ENCODE data around the gene TADA3. TPM values are rescaled to one million over a fixed set of nuclear protein-coding genes. Genes with fewer than 3 reads are reported as not detected.

The TADA3 gene
- total RNA-seq, 1 experiment from 2014 or later = 60.2 TPM

DNA sequence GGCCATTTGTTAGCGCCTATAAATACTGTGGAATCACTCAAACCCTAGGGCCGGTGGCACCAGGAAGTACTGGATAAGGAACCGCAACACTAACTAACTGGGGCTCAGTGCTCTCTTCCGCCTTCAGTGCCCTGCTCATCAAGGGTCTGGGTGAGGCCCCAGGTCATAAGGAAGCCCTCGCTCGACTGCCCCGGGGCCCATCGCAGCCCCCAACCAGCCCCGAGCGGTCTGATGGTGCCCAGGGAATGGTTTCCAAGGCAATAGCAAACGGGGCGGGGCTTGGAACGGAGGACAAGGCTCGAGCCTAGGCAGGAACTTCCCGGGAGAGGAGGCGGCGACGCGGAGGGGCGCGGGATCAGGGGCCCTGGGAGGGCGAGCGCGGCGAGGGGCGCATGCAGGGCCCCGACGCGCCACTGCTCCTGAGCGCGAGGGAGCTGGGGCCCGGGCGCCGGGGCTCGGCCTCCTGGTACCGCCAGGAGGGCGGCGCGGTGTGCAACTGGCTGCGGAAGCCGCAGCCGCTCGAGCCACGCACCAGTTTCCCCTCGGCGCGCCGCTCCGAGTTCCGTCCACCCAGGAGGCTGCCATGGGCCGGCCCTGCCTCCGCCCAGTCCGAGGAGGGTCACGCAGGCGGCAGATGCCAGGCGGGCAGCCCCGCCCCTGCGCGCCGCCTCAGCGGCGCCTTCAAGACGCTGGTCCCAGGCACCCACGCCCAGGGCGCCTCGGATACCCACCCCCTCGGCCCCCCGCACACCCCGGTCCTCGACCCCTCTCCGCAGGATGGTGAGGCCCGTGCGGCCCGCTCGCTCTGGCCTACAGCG, 17.6 kb upstream of the TADA3 start, which contains the start of gene TTLL3:
Gene TTLL3 (plus strand): TSS at position 648 of the 818 bp plus-strand sequence. CDS start 400 bp downstream, outside the sequence.
- peak; percentile 63 for DNase-seq (ENCODE audit: low read depth)

DNA sequence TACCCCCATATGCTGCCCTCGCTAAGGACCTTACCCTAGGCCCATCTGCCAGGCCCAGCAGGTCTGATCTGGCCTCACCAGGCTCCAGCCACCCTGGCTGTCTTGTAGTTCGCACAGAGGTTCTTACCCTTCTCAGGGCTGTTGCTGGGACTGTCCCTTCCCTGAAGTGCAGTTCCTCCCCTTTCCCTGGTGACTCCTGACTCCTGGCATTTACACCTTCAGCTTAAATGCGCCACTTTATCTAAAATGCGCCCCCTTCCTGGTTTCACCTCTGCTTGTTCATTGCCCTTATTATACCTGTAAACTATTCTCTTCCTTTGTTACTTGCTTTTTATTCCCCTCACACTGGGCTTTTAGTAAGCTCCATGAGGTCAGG, 17.0 kb upstream of the TADA3 start:
- peak; percentile 32 for DNase-seq (ENCODE audit: low read depth)

DNA sequence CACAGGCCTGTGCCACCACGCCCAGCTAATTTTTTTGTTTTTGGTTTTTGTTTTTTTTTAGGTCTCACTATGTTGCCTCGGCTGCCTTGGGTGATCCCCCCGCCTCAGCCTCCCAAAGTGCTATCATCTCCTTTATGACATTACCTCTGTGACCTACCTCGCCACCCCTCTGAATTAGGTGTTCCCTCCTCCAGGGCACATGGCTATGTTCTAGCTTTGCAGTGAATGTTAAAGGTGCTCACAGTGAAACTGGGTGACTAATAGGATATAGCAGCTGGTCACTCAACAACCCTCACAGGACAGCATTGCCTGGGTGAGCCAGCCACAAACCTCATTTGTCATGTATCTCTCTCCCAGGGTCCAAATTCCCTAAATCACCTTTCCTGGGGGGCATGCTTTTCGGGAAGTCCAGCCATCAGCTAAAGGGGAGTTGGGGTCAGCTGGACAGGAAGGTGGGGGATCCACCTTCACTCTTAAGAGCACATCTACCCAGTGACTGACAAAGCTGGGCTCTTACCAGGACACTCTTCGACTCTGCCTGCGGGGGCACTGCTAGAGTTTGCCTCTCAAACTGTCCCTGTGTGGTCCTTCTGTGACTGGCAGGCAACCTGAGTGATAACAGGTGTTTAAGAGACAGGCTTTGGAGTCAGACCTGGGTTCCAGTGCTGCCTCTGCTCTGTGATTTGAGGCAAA, 16.2 kb upstream of the TADA3 start:
- DNase-seq (ENCODE audit: low read depth) = peak; percentile 55

DNA sequence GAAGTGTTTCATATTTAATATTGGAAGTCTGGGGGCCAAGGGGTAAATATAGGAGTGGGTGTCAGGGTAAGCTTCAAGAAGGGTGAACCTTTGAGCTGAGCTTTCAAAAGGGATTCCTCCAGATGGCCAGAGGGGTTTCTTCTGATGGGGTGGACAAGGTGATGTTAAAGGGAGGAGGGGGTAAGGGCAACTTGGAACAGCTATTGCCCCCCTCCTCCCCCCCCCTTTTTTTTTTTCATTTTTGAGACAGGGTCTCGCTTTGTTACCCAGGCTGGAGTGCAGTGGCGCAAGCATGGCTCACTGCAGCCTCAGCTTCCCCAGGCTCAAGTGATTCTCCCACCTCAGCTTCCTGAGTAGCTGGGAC, 15.7 kb upstream of the TADA3 start:
- no peak for DNase-seq (ENCODE audit: low read depth)

DNA sequence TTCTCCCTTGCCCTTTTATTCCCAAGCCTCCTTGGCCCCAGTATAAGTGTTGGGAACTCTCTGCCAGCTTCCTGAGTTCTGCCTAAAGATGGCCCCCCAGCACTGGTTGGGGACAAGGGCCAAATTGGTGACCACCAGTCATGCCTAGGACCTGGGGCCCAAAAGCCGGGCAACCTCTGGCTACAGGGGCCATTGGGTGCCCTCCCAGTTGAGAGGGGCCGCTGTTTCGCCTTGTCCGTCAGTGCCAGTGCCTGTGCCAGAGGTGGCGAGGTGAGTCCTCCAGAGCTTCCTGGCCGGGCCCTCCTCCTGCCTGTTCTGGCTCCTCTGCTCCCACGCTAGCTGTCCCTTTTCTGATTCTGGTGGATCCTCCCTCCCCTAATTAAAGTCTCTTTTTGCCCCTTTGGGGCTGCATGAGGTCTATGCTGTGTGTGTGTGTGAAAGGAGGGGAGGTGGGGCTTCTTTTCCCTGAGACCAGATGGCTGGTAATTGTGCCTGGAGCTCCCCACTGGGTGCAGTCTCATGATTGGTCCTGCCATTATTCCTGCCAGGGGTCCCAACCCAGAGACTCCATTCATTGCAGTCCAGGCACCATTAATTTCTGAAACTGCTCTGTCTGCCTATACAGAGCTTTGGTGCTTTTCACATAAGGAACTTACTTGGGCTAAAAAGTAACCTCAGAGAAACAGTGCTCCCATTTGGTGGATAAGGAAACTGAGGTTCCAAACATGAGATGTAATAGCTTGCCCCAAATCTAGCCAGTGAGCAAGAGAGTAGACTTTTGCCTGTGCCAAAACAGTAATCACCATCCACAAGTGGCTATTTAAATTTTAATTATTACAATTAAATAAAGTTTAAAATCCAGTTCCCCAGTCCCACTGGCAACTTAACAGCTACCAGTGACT, 14.7 kb upstream of the TADA3 start:
- DNase-seq (ENCODE audit: low read depth) = no peak

DNA sequence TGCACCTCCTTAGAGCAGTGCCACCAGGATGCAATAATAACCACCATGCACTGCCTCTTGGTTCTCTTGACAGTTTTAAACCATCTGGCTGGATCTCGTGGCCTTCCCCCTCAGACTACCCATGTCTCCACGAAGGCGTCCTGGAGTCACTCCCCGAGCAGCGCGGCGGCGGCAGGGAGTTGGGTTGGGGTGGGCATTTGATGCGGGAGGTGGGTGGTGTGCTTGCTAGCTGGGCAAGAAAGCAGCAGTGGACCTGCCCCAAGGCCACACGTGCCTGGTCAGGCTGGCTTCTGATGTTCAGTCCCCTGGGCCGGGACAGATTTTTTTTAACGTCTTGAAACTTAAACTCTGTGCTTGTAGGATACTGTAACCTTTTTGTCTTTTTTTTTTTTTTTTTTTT, 13.9 kb upstream of the TADA3 start:
- DNase-seq (ENCODE audit: low read depth) = no peak

DNA sequence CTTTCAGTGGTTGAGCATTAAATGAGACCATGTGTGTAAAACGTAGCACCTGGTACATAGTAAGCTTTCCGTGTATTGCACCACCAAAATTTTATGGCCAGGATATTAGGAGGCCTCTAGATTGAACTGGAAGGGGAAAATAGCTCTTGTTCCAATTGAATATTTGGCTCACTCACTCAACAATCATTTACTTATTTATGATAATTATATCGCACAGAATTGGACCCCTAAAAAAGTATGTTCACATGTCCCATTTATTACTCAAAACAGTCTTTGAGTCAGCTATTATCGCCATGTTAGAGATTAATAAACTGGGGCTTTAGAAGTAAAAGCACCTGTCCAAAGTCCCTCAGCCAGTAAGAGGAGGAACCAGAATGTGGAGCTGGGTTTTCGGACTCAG, 12.7 kb upstream of the TADA3 start:
- no peak for DNase-seq (ENCODE audit: low read depth)

DNA sequence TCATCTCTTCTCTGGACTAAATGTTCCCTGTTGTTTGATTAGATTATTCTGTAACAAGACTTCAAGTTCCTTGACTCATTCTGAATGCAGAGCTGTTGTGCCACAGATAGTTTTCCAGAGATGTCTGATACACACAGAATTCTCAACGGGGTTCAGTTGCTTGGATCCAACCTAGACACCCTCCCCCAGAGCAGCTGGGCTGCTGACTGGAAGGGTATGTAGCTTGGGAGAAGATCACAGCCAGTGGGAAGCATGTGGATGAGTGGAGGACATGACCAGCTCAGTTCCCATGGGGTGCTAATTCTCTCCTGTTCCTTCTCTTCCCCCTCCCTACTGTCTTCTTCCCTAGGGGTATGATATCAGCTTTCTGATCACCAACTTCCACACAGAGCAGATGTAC, 11.2 kb upstream of the TADA3 start:
- DNase-seq (ENCODE audit: low read depth) = no peak

DNA sequence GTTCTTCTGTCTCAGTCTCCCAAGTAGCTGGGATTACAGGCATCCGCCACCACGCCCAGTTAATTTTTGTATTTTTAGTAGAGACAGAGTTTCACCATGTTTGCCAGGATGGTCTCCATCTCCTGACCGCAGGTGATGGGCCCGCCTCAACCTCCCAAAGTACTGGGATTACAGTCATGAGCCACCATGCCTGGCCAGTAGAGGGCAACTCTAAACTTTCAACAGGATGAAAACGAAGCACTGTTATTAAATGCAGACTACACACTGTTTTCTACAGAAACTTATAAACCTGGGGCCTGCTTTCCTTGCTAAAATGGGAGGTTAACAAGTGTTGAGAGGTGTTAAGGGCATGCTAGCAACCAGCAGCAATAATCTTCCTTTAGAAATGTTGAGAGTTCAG, 8.3 kb upstream of the TADA3 start:
- DNase-seq (ENCODE audit: low read depth) = no peak

DNA sequence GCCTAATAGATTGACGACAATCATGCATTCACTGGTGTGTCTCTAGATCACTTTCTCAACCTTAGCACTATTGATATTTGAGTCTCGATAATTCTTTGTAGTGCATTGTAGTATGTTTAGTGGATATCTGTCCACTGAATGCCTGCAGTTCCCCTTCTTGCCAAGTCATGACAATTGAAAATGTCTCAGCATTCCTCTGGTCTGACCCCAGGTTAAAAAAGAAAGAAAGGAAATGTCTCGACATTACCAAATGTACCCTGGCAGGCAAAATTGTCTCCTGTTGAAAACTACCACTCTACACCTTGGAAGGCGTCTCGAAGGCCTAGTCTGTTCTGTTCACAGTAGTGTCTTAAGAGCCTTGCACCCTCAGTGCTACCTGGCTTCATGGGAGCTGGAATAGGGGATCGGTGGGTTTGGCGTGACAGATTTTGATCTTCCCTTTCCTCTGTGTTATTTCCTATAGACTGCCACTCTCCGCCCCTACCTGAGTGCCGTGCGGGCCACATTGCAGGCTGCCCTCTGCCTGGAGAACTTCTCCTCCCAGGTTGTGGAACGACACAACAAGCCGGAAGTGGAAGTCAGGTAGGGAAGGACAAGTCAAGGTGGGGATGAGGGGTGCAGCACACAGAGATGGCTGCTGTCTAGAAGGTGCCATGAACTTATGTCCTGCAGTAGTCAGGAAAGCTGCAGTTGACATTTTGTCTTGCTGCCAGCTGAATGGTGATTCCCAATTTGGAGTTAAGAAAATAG, 5.1 kb upstream of the TADA3 start:
- DNase-seq (ENCODE audit: low read depth) = no peak

DNA sequence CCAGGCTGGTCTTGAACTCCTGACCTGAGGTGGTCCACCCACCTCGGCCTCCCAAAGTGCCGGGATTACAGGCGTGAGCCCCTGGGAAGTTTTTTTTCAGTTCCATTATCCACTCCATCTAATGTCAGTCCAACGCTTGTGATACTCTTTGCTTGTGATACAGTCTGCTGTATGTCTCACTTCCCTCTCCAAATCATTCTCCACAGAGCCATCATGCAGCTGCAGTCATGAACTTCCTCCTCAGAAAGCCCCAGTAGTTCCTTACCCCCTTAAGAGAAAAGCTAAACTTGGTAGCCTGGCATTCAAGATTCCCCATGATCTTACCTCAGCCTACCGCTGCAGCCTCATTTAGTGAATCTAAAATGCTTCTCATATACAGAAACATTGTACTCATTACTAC, 2.9 kb upstream of the TADA3 start:
- no peak for DNase-seq (ENCODE audit: low read depth)

DNA sequence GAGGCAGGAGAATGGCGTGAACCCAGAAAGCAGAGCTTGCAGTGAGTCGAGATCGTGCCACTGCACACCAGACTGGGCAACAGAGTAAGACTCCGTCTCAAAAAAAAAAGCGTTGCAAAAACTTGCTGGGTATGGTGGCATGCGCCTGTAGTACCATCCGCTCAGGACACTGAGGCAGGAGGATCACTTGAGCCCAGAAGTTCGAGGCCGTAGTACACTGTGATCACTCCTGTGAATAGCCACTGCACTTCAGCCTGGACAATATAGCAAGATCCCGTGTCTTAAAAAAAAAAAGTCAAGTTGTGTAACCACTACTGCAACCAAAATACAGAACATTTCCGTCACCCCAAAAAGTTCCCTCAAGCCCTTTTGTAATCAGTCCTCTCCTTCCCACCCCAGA, 2.1 kb upstream of the TADA3 start:
- no peak for DNase-seq (ENCODE audit: low read depth)

DNA sequence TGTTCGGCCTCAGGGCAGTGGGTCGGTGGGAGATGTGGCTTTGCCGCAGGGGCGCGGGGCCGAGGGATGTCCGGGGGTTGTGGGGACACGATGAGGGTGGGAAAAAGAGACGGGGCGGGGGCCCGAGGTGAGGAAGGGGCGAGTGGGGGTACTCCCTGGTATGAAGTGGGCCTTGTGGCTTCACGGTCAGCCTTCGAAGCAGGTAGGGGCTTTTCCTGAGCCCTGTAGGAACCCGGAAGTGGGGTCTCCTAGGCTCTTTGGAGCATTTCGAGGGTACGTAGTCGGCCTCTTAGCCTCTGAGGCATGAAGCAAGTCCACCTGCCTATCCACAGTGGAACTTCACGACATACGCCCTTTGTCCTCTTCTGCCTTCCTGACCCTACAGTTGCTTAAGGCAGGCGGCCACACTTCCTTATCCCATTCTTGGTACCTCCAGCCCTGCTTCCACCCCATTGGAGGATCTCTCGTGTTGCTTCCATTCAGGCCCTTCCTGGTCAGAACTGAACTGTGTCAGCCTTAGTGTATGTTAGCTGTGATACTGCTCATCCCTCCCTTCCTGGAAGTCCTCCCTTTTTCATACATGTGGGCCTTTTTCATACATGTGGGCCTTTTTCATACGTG, 998 bp upstream of the TADA3 start:
- peak; percentile 43 for DNase-seq (ENCODE audit: low read depth)

DNA sequence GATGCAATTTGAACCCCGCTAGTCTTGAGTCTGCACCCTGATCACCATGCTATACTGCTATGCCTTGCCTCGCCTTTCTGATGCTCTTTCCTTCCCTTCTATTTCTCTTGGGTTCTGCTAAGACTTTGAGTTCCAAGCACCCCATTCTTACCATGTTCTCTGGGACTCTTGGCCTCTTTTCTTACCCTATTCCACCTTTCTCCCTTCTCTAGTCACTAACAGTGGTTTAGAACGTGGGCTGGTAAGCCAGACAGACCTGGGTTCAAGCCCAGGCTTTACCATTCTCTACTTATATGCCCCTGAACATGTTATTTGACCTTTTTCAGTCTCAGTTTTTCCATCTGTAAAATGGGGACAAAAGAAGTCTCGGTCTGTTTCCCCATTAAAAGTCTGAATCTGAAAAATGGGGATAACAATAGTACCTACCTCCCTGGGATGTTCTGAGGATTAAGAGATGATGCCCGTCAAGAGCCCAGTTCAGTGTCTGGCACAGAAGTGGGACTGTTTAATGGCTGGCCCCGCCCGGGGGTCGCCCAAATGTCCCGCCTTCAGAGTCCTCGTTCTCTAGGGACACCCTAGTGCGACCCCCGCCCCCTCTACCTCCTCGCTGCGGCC, 376 bp downstream of the TADA3 start:
- DNase-seq (ENCODE audit: low read depth) = no peak

DNA sequence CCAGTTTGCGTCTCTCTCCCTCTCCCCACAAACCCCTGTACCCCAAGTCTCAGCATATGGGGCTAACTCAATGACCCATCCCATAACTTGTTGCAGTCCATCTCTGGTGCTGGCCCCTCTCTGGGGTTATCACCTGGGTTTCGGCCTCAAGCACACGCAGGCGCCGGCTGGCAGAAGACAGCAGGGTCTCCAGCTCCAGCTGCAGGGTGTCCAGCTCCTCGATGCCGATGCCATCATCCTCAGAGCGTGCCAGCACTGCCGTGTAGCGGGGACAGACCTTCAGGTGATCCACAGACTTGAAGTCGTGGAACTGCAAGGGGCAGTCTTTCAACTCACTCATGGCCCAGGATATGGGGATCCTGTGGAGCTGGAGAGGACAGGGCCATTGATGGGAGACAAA, 1.1 kb downstream of the TADA3 start:
- no peak for DNase-seq (ENCODE audit: low read depth)

DNA sequence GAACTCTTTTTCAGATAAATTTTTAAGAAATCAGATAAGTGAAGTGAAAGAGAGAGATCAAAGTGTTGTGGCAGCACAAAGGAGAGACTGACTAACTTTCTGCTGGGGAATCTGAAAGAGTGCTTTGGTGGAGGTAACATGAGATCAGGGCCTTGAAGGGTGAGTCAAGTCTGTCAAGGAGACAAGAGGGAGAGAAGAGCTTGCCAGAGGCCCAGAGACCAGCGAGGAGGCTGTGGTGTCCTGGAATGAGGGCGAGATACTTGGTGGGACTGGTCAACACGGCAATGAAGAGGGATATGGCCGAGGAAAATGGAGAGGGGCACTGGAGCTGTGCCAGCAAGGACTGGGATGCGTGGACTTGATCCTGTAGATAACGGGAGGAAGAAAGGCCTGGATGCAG, 4.6 kb downstream of the TADA3 start:
- no peak for DNase-seq (ENCODE audit: low read depth)

DNA sequence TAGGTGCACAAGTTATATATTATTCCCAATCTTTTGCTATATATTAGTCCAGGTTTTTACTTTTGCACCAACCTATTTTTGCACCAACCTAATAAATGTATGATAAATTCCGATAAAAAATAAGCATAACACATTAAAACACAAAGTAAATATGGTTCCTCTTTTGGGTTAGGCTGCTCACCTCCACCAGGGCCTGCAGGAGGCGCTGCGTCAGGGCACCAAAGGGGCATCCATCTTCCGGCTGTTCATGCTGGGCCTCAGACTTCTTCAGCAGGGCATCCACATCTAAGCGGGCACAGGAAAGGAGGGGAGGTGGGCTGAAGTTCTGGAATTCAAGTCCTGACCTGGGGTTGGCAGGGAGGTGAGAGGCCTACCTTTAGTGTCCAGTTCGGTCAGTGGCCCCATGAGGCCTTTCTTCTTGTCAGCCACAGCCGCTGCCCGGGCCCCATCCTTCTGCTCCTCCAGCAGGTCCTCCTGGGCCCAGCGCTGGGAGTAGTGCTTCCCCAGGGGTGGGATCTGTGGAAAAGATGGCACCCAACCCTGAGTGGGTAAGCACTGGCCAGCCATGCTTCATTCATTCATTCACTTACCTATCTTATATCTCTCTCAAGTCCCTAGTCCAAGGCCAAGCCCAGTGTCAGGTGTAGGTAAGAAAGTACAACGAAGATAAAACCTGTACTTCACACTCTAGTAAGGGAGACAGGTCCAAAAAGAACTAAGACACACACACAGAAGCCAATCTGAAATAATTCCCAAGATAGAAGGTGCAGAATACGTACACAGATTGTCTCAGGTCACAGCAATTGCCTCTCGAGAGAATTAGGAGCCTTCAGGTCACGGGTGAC, 5.2 kb downstream of the TADA3 start:
- no peak for DNase-seq (ENCODE audit: low read depth)

DNA sequence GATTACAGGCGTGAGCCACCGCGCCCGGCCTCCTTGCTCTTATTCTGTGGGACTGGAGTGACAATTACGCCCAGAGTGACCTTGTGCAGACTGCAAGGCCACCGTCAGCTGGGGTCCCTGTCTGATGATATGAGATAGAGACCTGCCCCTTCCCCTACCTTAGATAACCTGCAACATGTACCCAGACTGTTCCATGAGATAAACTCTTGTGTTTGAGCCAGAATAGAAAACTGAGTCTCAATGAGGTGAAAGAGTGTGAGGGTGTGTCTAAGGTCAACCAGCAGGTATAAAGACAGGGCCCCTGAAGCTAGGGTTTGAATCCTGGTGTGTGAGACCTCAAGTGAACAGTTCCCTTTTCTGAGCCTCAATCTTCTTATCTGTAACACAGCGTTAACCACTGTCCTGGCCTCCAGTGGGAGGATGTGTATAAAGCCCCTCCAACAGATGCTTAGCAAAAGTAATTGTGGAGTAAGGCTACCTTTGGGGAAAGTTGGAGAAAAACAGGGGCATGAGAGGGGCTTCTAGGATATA, 6.0 kb downstream of the TADA3 start:
- DNase-seq (ENCODE audit: low read depth) = no peak

DNA sequence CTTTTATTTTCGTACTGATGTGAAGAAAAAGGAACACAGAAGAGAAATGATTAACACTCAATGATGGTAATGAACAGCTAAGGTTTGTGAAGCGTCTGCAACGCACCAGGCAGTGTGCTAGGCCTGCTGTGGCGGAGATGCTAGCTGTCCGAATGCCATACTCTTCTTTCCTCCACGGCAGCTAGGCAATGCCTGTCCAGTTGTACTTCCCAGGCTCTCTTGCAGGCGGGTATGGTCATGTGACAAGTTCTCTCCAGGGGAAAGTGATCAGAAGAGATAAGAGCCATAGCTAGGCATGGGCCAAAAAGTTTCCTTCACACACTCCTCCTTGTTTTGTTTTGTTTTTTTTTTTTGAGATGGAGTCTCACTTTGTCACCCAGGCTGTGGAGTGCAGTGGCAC, 6.7 kb downstream of the TADA3 start:
- DNase-seq (ENCODE audit: low read depth) = no peak

DNA sequence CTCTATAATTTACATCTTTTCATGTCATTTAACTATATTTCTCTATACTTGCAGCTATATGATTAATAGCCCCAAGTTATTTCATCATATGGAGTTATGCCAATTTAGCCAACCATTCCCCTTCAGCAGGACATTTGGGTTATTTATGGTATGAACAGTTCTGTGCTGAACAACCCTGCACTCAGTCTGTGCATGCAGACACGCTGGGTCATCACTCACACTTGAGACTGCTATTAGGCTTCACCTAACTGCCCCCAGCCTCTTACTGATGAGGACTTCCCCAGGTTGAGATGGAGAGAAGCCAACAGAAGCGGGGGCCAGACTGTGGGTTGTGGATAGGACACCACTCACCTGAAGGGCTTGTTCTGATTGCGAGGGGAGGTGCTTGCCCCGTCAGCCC, 7.3 kb downstream of the TADA3 start:
- DNase-seq (ENCODE audit: low read depth) = no peak

Measured in M059J (cell line).